AG04449 (cell line): Measurements from ENCODE around the gene TRAF3.
"Not testable (repeated sequence)": the region's sequence is repeated elsewhere in the genome, so short reads cannot be mapped to it uniquely, and the experiment has no call there.

Experiments
- CTCF ChIA-PET: fragments of 350-600 bp; formaldehyde crosslinking; extraction: SDS; loops from one replicate; lab custom pipeline; 2021; ENCODE audit warnings: antibody characterized with exemption; lab: Yijun Ruan, JAX
- POLR2A ChIA-PET: fragments of 400-600, 350-600 bp; formaldehyde crosslinking; extraction: SDS; loops from one replicate; lab custom pipeline; 2020; ENCODE audit warnings: antibody characterized with exemption, inconsistent platforms; lab: Yijun Ruan, JAX
- DNase-seq: peaks from one replicate; pipeline ENCODE4 v3.0.0-alpha.2; 2010; ENCODE audit warnings: low read depth, low spot score
- H3K4me3 ChIP-seq: 2 replicates; pipeline ENCODE4 v1.5.1; 2011; ENCODE audit warnings: low read depth, mild to moderate bottlenecking, control low read depth, low read length
- CTCF ChIP-seq: IDR thresholded peaks from one replicate; pipeline ENCODE4 v1.5.1; 2011; ENCODE audit warnings: mild to moderate bottlenecking, moderate library complexity, low read length, control low read depth, inconsistent platforms; ENCODE audit not compliant: insufficient read depth; ENCODE audit errors: missing control alignments

Gene TRAF3

GRCh38 chr14:102923201-102923924, 146.1 kb downstream of the TRAF3 start:
- peak overlapping the region; percentile 40 for H3K4me3 ChIP-seq
- ChIA-PET POLR2A (no interaction called here), CTCF (interaction anchor here (1.3 to 2.2 kb wide), 2 partner anchors 147 to 229 kb away, joined by 4 to 15 read pairs; no protein-coding TSS in a partner anchor)
- TF ChIP-seq CTCF, result no peak
- no peak for DNase-seq

GRCh38 chr14:102923925-102924486, 146.8 kb downstream of the TRAF3 start:
- DNase-seq, result no peak
- TF ChIP-seq CTCF, result no peak
- CTCF ChIA-PET, result interaction anchor here (1.3 to 2.2 kb wide), 2 partner anchors 148 to 230 kb away, joined by 4 to 15 read pairs; no protein-coding TSS in a partner anchor
- no peak overlapping the region for H3K4me3 ChIP-seq
- POLR2A ChIA-PET, result no interaction called here

- POLR2A ChIA-PET, result no interaction called here
- DNase-seq, result no peak
- no peak overlapping the region for H3K4me3 ChIP-seq
- TF ChIP-seq CTCF, result no peak
- CTCF ChIA-PET, result interaction anchor here (0.5 to 2.2 kb wide), 6 partner anchors 9 to 330 kb away, joined by 3 to 15 read pairs (median 3); no protein-coding TSS in a partner anchor
Observed at GRCh38 chr14:102924632-102925588, 147.7 kb downstream of the TRAF3 start.

GRCh38 chr14:102925646-102926045, 148.4 kb downstream of the TRAF3 start:
- DNase-seq, result no peak
- ChIA-PET POLR2A (no interaction called here), CTCF (interaction anchor here (0.7 to 2.2 kb wide), 4 partner anchors 9 to 331 kb away, joined by 3 to 15 read pairs (median 3); no protein-coding TSS in a partner anchor)
- no peak for TF ChIP-seq CTCF
- no peak overlapping the region for H3K4me3 ChIP-seq

- POLR2A ChIA-PET, result no interaction called here
- DNase-seq, result no peak
Observed at GRCh38 chr14:102926104-102926503, 148.9 kb downstream of the TRAF3 start.

GRCh38 chr14:102926840-102927239, 149.6 kb downstream of the TRAF3 start:
- CTCF ChIA-PET, result interaction anchor here (1.3 kb wide), 1 partner anchor 232 kb away, joined by 4 read pairs; no protein-coding TSS in a partner anchor
- DNase-seq, POLR2A ChIA-PET, H3K4me3 ChIP-seq: not testable (repeated sequence)

More at GRCh38 chr14:102926104-102926503, 148.9 kb downstream of the TRAF3 start:
- CTCF ChIA-PET, result interaction anchor here (1.2 to 1.3 kb wide), 3 partner anchors 10 to 331 kb away, joined by 3 to 4 read pairs (median 3); no protein-coding TSS in a partner anchor
- no peak for TF ChIP-seq CTCF
- no peak overlapping the region for H3K4me3 ChIP-seq
